Ishikawa (cell line): Measurements from ENCODE around the gene SHISA8.

Experiments used
- EGR1 ChIP-seq: IDR thresholded peaks from 2 replicates; pipeline ENCODE4 v1.6.1; 2012
- EP300 ChIP-seq: IDR thresholded peaks from 2 replicates; pipeline ENCODE4 v1.6.1; 2012; ENCODE audit warnings: borderline replicate concordance
- FOXM1 ChIP-seq: IDR thresholded peaks from 2 replicates; pipeline ENCODE4 v1.6.1; 2012; ENCODE audit warnings: low read depth, borderline replicate concordance
- MAX ChIP-seq: IDR thresholded peaks from 2 replicates; pipeline ENCODE4 v1.6.1; 2012
- REST ChIP-seq: IDR thresholded peaks from 2 replicates; pipeline ENCODE4 v1.6.1; 2012; ENCODE audit warnings: low read depth, mild to moderate bottlenecking
- TAF1 ChIP-seq: IDR thresholded peaks from 2 replicates; pipeline ENCODE4 v1.6.1; 2012; ENCODE audit warnings: low read depth, mild to moderate bottlenecking
- TCF12 ChIP-seq: IDR thresholded peaks from 2 replicates; pipeline ENCODE4 v1.6.1; 2012; ENCODE audit warnings: low read depth
- TEAD4 ChIP-seq: IDR thresholded peaks from 2 replicates; pipeline ENCODE4 v1.6.1; 2012
- USF1 ChIP-seq: IDR thresholded peaks from 2 replicates; pipeline ENCODE4 v1.6.1; 2012
- YY1 ChIP-seq: IDR thresholded peaks from 2 replicates; pipeline ENCODE4 v1.6.1; 2012; ENCODE audit warnings: low read depth
- ZBTB7A ChIP-seq: IDR thresholded peaks from 2 replicates; pipeline ENCODE4 v1.6.1; 2012; ENCODE audit warnings: low read depth

GRCh38 chr22:41916745-41917358, 2.0 kb upstream of the SHISA8 start:
- TF ChIP-seq TEAD4 (no peak), MAX (no peak), TAF1 (no peak), USF1 (no peak), EP300 (no peak), YY1 (no peak), FOXM1 (no peak), ZBTB7A (no peak), REST (no peak), EGR1 (no peak), TCF12 (no peak)
